Stomach (tissue), 9 donors: Measurements from ENCODE around the gene RNF19B. TPM values are rescaled to one million over a fixed set of nuclear protein-coding genes. Genes with fewer than 3 reads are reported as not detected.

Experiments used
- DNase-seq, 2 donors: peaks; one replicate each; pipeline versions ENCODE4 v3.0.0 to v3.0.0-alpha.2; 2013 to 2019
- H3K27ac ChIP-seq, 5 donors: fragments of 200-600 bp in 4 of 5; sonication (generic) in 4 of 5; one replicate each; pipeline ENCODE4 v1.5.1; 2013 to 2019; ENCODE audit warnings: mild to moderate bottlenecking in 1 of 5, moderate library complexity in 1 of 5
- H3K27me3 ChIP-seq, 3 donors: fragments of 200-600 bp; sonication (generic); one replicate each; pipeline ENCODE4 v1.5.1; 2017 to 2019; ENCODE audit warnings: mixed run types in 1 of 3
- H3K36me3 ChIP-seq, 4 donors: fragments of 200-600 bp; sonication (generic); 1 replicate in 3 of 4; 2 replicates in 1 of 4; pipeline ENCODE4 v1.5.1; 2016 to 2019
- H3K4me1 ChIP-seq, 4 donors: fragments of 200-600 bp; sonication (generic); one replicate each; pipeline ENCODE4 v1.5.1; 2016 to 2019
- H3K4me3 ChIP-seq, 4 donors: fragments of 200-600 bp; sonication (generic) in 3 of 4; one replicate each; pipeline ENCODE4 v1.5.1; 2016 to 2019; ENCODE audit warnings: mild to moderate bottlenecking in 1 of 4
- H3K9me3 ChIP-seq, 4 donors: fragments of 200-600 bp; sonication (generic); one replicate each; pipeline ENCODE4 v1.5.1; 2016 to 2019
- EP300 ChIP-seq: sonication (generic); formaldehyde crosslinking; IDR thresholded peaks from one replicate; pipeline ENCODE4 v1.6.1; 2017; ENCODE audit warnings: antibody characterized with exemption
- POLR2A ChIP-seq, 4 donors: fragments of 450-650 bp; IDR thresholded peaks; one replicate each; pipeline ENCODE4 v1.6.1; 2016; ENCODE audit warnings: antibody characterized with exemption in 4 of 4, control low read depth in 2 of 4, mild to moderate bottlenecking in 1 of 4, moderate library complexity in 1 of 4
- POLR2AphosphoS5 ChIP-seq, 3 donors: sonication (generic); formaldehyde crosslinking; IDR thresholded peaks; one replicate each; pipeline ENCODE4 v1.6.1; 2016; ENCODE audit warnings: antibody characterized with exemption in 3 of 3
- WGBS, 5 donors: extraction: QIAGEN DNeasy Blood & Tissue Kit in 3 of 5; methylation state at CpG; one replicate each; pipeline versions ENCODE4 v1.1.5 to v1.1.7; 2013 to 2018; 5-methylcytosine and 5-hydroxymethylcytosine counted together
- intact Hi-C: fragments of 100-400 bp; cut with DNase I; formaldehyde crosslinking; loops from one replicate; pipeline ENCODE4 v1.15.1; 2023; ENCODE audit warnings: low total_unique reads
- polyA plus RNA-seq, 3 donors: library from polyadenylated mRNA; stranded (reverse); fragments of 200-250 nt; gene quantifications; one replicate each; pipeline ENCODE4 v1.2.3, GENCODE V29; 2013
- total RNA-seq, 5 donors: library from RNA; depleted of rRNA; stranded (reverse); fragments of >200 nt; gene quantifications; one replicate each; pipeline versions ENCODE4 v1.1.0 to v1.2.3, GENCODE V29; 2014 to 2016
- TF ChIP-seq, protein P1 (sequence below), 7 experiments: fragments of 450-650 bp in 4 of 7; fragments of 200-600 bp in 3 of 7; sonication (generic) in 3 of 7; IDR thresholded peaks; one replicate each; pipeline ENCODE4 v1.5.1; 2016 to 2019; ENCODE audit warnings: antibody characterized with exemption in 7 of 7, control low read depth in 2 of 7, mild to moderate bottlenecking in 1 of 7
- donor health status: healthy with polysubstance abuse.
- donor health status: Bipolar disorder and iron deficiency.
- donor health status: healthy.

The RNF19B gene
- total and polyA plus RNA-seq, 8 donors, result 0.58 to 29.5 (median 9.7) TPM

DNA sequence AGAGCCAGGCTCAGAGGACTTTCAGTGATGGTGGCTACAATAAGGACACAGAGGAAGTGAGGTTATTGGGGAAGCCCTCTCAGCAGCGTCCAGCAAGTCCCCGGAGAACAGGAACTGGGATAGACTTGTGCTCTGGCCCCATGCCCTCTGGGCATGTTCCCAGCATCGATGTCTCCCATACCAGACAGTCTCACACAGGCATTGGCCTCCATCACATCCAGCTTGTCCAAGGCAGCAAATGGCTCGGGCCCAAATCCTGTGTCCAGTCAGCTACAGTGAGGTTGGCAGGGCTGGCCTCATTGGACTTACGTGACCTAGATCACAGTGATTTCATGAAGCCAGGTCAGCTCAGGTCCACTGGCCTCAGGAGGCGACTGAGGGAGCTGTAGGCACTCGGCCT is 43.8 kb downstream of the RNF19B start:
- intact Hi-C loops, result no loop called here
- DNase-seq, result peak in 1 of 2 donors; percentile 25
- TF ChIP-seq POLR2A (IDR thresholded peaks at IDR 0.05), result no peak
- no peak for TF ChIP-seq EP300
- TF ChIP-seq, protein P1, sequence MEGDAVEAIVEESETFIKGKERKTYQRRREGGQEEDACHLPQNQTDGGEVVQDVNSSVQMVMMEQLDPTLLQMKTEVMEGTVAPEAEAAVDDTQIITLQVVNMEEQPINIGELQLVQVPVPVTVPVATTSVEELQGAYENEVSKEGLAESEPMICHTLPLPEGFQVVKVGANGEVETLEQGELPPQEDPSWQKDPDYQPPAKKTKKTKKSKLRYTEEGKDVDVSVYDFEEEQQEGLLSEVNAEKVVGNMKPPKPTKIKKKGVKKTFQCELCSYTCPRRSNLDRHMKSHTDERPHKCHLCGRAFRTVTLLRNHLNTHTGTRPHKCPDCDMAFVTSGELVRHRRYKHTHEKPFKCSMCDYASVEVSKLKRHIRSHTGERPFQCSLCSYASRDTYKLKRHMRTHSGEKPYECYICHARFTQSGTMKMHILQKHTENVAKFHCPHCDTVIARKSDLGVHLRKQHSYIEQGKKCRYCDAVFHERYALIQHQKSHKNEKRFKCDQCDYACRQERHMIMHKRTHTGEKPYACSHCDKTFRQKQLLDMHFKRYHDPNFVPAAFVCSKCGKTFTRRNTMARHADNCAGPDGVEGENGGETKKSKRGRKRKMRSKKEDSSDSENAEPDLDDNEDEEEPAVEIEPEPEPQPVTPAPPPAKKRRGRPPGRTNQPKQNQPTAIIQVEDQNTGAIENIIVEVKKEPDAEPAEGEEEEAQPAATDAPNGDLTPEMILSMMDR (IDR thresholded peaks at IDR 0.05), result no peak
- TF ChIP-seq POLR2AphosphoS5 (IDR thresholded peaks at IDR 0.05), result no peak
- Histone ChIP-seq H3K9me3 (no peaks in the 10 kb centered on the region), H3K4me1 (peaks cover 5 to 15% (median 12%) of the 10 kb centered on the region in 4 donors), H3K4me3 (no peak overlapping the region), H3K27ac (no peak overlapping the region), H3K36me3 (no peaks in the 10 kb centered on the region), H3K27me3 (peaks cover 0 to 63% (median 10%) of the 10 kb centered on the region in 3 donors)
- 79 to 87% (median 82%) methylated on average over 5 to 7 of the region's 7 CpGs for WGBS, 5 donors

DNA sequence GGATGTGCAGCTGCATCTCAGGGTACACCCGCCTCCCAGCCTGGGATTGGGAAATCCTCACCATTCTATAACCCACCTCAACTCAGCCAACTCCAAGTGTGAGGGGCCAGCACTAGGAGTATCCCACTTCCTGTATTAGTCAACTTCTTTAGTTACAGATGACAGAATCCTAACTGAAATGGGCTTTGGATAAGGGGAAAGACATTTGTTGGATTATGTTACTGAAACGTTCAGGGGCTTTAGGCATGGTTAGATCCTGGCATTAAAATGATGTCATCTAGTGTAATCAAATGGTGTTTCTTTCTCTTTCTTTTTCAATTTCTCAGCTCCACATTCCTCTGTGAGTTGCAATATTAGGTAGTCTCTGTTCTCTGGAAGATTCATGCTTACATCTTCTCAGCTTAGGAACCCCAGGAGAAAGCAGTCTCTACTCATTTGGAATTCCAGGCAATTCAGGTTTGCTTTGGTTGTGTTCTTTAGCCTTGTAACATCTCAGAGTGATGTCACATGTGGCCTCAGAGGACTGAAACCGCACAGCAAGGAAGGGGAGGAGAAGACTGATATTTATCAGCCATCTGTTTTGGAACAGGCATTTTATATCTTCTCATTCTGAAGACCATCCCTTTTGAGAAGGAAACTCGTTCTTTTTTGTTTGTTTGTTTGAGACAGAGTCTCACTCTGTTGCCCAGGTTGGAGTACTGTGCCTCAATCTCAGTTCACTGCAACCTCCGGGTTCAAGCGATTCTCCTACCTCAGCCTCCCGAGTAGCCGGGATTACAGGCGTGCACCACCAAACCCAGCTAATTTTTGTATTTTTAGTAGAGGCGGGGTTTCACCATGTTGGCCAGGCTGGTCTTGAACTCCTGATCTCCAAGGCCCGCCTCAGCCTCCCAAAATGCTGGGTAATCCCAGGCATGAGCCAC is 44.5 kb downstream of the RNF19B start:
- no peak for TF ChIP-seq POLR2AphosphoS5 (IDR thresholded peaks at IDR 0.05)
- no peak for TF ChIP-seq POLR2A (IDR thresholded peaks at IDR 0.05)
- TF ChIP-seq EP300, result no peak
- TF ChIP-seq, protein P1 (IDR thresholded peaks at IDR 0.05), result no peak
- H3K27ac ChIP-seq, result peak overlapping the region in 1 of 5 donors; percentile 14
- H3K4me3 ChIP-seq, result no peak overlapping the region
- DNase-seq, result peak in 1 of 2 donors; percentile 5
- intact Hi-C loops, result no loop called here
- no peaks in the 10 kb centered on the region for H3K9me3 ChIP-seq
- WGBS, 5 donors, result 80 to 86% (median 83%) methylated on average over 11 of the region's 11 CpGs
- no peaks in the 10 kb centered on the region for H3K36me3 ChIP-seq
- peaks cover 5 to 8% (median 6%) of the 10 kb centered on the region in 4 donors for H3K4me1 ChIP-seq
- H3K27me3 ChIP-seq, result peaks cover 0 to 55% (median 7%) of the 10 kb centered on the region in 3 donors

DNA sequence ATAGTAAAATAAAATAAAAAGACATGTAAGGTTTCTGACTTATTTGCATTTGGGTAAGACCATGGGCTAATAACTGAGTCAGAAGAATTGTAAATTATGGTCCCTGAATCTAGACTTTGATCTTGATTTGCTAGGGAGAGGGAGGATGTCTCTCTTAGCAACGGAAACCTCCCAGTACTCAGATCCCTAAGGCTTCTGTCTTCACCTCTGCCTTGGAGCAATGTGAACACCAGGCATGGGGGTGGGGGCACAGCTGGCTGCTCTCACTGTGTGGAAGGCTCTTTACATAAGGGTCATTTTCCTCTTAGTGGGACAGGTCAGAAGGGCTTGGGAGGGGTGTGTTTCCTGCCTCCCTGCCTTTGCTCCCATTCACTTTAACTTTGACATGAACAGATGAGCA is 46.4 kb downstream of the RNF19B start:
- no peak for DNase-seq
- peaks cover 0 to 37% (median 0%) of the 10 kb centered on the region in 3 donors for H3K27me3 ChIP-seq
- no peak overlapping the region for H3K27ac ChIP-seq
- WGBS, 5 donors, result 25 to 54% (median 41%) methylated on average over 1 of the region's 1 CpG
- intact Hi-C loops, result no loop called here
- H3K9me3 ChIP-seq, result no peaks in the 10 kb centered on the region
- TF ChIP-seq, protein P1 (IDR thresholded peaks at IDR 0.05), result no peak
- TF ChIP-seq EP300 (no peak), POLR2AphosphoS5 (IDR thresholded peaks at IDR 0.05) (no peak), POLR2A (IDR thresholded peaks at IDR 0.05) (no peak)
- no peaks in the 10 kb centered on the region for H3K36me3 ChIP-seq
- H3K4me3 ChIP-seq, result no peak overlapping the region
- no peaks in the 10 kb centered on the region for H3K4me1 ChIP-seq

DNA sequence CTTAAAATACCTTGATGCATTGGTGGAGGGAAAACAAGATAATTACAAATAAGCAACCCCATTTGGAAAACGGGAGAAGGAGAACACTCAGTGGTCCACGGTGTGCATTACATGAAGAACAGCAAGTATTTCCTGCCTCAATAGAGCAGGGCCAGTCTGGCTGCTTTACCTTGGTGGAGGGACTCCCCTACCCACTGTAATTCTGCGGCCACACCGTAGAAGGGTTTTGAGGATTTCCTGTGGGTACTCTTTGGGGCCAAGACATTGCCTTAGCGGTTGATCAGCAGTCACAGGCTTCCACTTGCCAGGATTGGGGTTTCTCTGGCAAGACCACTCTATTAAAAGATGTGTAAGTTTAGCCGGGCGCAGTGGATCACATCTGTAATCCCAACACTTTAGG is 47.1 kb downstream of the RNF19B start:
- no peaks in the 10 kb centered on the region for H3K4me1 ChIP-seq
- no peaks in the 10 kb centered on the region for H3K9me3 ChIP-seq
- H3K27me3 ChIP-seq, result peaks cover 0 to 31% (median 0%) of the 10 kb centered on the region in 3 donors
- no peak overlapping the region for H3K4me3 ChIP-seq
- DNase-seq, result peak in 1 of 2 donors; percentile 13
- H3K36me3 ChIP-seq, result no peaks in the 10 kb centered on the region
- TF ChIP-seq POLR2A (IDR thresholded peaks at IDR 0.05) (no peak), POLR2AphosphoS5 (IDR thresholded peaks at IDR 0.05) (no peak), EP300 (no peak)
- TF ChIP-seq, protein P1 (IDR thresholded peaks at IDR 0.05), result no peak
- 64 to 75% (median 68%) methylated on average over 7 of the region's 7 CpGs for WGBS, 5 donors
- no peak overlapping the region for H3K27ac ChIP-seq
- intact Hi-C loops, result no loop called here
